Limb (tissue), 2 donors: ENCODE results near the gene BCL2L2.
"Not testable (repeated sequence)": the region's sequence is repeated elsewhere in the genome, so short reads cannot be mapped to it uniquely, and the experiment has no call there.

Experiments
- DNase-seq, 2 donors: peaks; one replicate each; pipeline ENCODE4 v3.0.0-alpha.2; 2016; ENCODE audit errors: extremely low spot score in 2 of 2

BCL2L2 gene

DNA sequence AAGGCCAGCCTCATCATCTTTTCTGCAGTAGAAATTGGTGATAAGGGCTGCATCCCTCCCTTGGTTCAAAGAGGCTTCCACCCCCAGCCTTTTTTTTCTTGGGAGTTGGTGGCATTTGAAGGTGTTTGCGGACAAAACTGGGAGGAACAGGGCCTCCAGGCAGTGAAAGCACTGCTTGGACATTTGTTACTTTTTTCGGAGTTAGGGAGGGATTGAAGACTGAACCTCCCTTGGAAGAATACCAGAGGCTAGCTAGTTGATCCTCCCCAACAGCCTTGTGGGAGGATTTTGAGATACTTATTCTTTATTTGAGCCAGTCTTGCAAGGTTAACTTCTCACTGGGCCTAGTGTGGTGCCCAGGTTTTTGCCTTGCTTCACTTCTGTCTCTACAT is 17.8 kb downstream of the BCL2L2 start:
- no peak for DNase-seq

- no peak for DNase-seq
Observed at GRCh38 chr14:23324993-23325392, 18.4 kb downstream of the BCL2L2 start.

DNA sequence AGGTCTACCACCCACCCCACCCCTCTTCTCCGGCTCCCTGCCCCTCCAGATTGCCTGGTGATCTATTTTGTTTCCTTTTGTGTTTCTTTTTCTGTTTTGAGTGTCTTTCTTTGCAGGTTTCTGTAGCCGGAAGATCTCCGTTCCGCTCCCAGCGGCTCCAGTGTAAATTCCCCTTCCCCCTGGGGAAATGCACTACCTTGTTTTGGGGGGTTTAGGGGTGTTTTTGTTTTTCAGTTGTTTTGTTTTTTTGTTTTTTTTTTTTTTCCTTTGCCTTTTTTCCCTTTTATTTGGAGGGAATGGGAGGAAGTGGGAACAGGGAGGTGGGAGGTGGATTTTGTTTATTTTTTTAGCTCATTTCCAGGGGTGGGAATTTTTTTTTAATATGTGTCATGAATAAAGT is 19.1 kb downstream of the BCL2L2 start:
- not testable (repeated sequence) for DNase-seq

- DNase-seq = no peak
Observed at GRCh38 chr14:23326491-23327332, 20.1 kb downstream of the BCL2L2 start.

GRCh38 chr14:23327947-23328744 is 21.5 kb downstream of the BCL2L2 start:
- DNase-seq = peak; percentile 73 to 77

GRCh38 chr14:23335623-23336022 is 29.0 kb downstream of the BCL2L2 start:
- no peak for DNase-seq

GRCh38 chr14:23339506-23340268 is 33.1 kb downstream of the BCL2L2 start:
- DNase-seq = no peak

DNA sequence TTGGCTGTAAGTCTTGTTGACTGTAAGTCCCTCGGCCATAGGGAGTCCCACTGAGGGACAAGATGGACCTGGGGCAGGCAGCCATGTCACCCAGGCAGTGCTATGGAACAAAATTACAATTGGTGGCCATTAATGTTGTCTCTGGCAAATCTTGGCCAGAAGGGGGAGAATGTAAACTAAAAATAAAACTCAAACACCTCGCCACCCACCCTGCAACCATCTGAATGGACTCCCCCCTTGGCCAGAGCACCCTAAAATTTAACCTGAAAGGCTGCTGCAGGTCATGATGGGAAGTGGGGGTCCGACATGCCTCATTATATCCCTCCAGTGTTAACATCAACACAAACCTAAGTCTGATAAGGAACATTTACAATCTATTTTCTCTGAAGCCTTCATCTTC is 37.8 kb downstream of the BCL2L2 start:
- DNase-seq = no peak

- DNase-seq = no peak
Observed at GRCh38 chr14:23345987-23346692, 39.5 kb downstream of the BCL2L2 start.

- DNase-seq = no peak
Observed at GRCh38 chr14:23346693-23347405, 40.2 kb downstream of the BCL2L2 start.

DNA sequence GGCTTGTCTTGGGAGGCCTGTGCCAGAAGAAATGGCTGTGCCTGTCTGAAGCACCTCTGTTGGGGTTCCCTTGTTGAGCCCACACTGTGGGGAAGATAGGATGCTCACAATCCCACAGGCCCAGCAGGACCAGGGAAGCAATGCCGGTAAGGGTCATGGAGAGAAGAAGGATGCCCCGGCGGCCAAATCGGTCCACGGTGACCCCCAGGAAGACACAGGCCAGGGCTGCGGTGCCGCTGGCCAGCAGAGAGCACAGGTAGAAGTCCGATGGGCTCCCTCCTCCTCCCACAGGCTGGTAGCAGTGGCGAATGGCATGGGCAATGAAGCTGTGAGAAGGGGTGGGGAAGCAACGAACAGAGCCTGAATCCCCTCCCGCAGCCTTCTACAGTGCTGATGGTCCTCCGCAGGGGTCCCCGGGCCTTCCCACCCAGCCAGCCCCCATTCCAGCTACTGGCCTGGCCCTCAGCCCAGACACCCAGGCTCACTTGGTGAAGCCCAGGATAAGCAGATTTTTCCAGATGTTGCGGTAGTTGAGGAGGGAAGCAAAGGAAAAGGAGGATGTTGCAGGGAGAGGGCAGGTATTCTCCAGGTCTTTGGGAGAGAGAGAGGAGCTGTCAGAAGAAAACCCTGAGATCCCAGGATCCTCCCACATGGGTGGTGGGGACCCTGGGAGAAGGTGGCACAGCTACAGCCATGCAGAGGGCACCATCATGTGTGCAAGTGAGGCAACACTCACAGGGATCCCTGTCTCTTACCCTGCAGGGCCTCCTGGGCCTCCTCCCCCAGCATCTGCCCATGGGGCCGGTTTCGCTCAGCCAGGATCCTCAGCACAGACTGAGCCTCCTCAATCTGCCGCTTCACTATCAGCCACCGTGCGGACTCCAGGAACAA is 41.0 kb downstream of the BCL2L2 start:
- DNase-seq = no peak

GRCh38 chr14:23348297-23348655 is 41.6 kb downstream of the BCL2L2 start:
- no peak for DNase-seq

DNA sequence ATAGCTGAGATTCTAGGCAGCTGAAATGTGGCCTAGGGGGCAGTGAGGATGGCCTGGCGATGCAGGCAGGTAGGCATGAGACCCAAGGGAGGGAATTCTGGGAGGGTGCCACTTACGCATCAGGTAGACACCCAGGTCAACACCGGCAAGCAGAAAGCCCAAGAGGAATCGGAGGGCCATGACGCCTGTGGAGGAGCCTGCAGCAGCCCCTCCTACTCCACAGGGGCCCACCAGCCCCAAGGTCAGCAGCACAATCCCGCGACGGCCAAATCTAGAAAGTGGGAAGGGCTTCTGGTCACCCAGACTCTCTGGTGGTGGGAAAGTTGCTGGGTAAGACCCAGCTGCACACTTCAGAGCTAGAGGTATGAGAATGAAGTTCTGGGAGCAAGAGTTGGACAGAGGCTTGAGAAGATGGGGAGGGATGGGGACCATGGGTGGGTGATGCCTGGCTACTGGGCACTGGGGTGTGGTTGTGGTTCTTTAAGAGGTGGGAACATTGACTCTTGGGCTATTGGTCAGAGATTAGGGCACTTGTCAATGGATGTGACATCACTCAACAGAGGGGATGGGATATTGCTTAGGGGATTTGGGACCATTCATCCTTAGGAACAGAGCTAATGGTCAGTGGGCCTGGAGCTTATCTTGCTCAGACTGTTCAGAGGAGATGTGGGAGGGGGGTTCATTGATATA is 42.7 kb downstream of the BCL2L2 start:
- no peak for DNase-seq

DNA sequence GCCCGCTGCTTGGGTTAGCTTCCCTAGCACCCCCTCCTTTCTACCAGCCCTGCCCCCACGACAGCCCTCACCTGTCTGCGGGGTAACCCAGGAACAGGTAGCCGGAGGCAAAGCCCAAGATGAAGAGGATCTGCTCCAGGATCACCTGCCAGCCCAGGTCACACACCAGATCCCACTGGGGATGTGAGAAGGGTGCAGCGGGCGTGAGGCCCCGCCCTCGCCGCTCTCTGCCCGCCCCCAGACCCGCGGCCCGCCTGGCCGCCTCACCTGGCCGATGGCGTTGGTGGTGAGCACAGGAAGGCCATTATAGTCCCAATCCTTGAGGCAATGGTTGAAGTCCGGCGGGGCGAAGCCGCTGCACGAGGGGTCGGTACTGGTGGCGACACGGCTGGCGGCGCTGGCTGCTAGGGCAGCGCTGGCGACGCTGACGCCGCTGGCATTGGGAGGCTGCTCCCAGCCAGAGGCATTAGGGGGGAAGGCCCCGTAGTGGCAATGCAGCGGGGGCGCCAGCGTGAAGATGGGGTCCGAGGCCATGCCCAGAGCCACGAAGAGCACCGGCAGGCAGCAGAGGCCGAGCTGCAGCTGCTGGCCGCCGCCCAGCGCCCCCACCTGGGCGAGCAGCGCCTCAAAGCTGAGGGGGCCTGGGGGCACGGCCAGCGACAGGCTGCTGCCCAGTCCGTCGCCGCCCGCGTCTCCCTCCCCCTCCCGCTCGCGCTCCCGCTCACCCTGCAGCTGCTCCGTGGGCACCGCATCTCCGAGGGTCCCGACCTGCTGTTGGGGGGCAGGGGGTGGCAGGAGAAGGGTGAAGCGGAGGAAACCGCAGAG is 45.3 kb downstream of the BCL2L2 start:
- no peak for DNase-seq

GRCh38 chr14:23352506-23353432 is 46.1 kb downstream of the BCL2L2 start, which contains the start of gene SLC22A17:
Gene SLC22A17 (minus strand): TSS chr14:23352887.
- DNase-seq = peak; percentile 90 to 93

GRCh38 chr14:23353433-23353780 is 46.8 kb downstream of the BCL2L2 start:
- DNase-seq = no peak

GRCh38 chr14:23354990-23355389 is 48.4 kb downstream of the BCL2L2 start:
- DNase-seq = no peak
